Measurements from ENCODE around the gene DMD.

The DMD gene

DNA sequence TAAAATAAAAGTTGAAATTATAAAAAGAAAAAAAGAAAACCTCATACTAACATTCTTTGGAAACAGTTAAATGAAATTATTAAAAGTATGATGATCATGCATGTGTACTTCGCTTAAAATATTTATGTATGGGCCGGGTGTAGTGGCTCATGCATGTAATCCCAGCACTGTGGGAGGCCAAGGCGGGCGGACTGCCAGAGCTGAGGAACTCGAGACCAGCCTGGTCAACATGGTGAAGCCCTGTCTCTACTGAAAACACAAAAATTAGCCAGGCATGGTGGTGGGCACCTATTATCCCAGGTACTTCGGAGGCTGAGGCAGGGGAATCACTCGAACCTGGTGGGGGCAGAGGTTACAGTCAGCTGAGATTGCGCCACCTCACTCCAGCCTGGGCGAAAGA, 1187.3 kb downstream of the DMD start:
- no peak overlapping the region for H2AFZ ChIP-seq (ENCODE audit: low read length, unreplicated experiment)
- H3K4me1 ChIP-seq (ENCODE audit: control insufficient read depth, insufficient read depth, low read length, unreplicated experiment), result no peaks in the 10 kb centered on the region
- no peaks in the 10 kb centered on the region for H3K27me3 ChIP-seq (ENCODE audit: insufficient read depth, low read length)
- H3K4me3 ChIP-seq (ENCODE audit: low read depth, low read length), result no peak overlapping the region
- no peak overlapping the region for H3K27ac ChIP-seq (ENCODE audit: low read depth, low read length)
- H3K79me2 ChIP-seq (ENCODE audit: control insufficient read depth, insufficient read depth, low read length, unreplicated experiment), result no peaks in the 10 kb centered on the region
- H3K36me3 ChIP-seq (ENCODE audit: insufficient read depth, low read length), result no peaks in the 10 kb centered on the region

DNA sequence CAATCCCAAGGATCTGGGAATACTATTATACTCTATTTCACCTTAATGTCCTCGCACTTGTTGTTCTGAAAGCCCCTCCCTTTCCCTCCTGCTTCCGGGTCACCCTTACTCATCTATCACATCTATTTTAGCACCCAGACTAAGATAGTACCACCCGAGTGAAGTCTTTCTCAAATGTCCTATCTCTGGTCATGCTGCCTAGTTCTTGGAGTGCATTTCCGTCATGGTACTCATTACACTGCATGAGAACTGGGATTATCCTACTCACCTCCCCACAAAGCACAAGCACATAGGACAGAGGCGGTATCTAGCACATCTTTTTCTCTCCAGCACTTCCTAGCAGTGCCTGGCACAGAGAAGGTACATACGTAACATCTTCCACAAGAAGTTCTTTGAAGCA, 1195.2 kb downstream of the DMD start:
- Histone ChIP-seq H3K79me2 (ENCODE audit: control insufficient read depth, insufficient read depth, low read length, unreplicated experiment) (no peaks in the 10 kb centered on the region), H3K36me3 (ENCODE audit: insufficient read depth, low read length) (no peaks in the 10 kb centered on the region), H3K4me1 (ENCODE audit: control insufficient read depth, insufficient read depth, low read length, unreplicated experiment) (no peaks in the 10 kb centered on the region)

GRCh38 chrX:32010948-32011347, 1200.4 kb downstream of the DMD start:
- no peak overlapping the region for H3K27ac ChIP-seq (ENCODE audit: low read depth, low read length)
- no peak overlapping the region for H3K4me3 ChIP-seq (ENCODE audit: low read depth, low read length)
- H3K79me2 ChIP-seq (ENCODE audit: control insufficient read depth, insufficient read depth, low read length, unreplicated experiment), result no peaks in the 10 kb centered on the region
- H3K36me3 ChIP-seq (ENCODE audit: insufficient read depth, low read length), result no peaks in the 10 kb centered on the region
- H3K27me3 ChIP-seq (ENCODE audit: insufficient read depth, low read length), result no peaks in the 10 kb centered on the region
- no peak overlapping the region for H2AFZ ChIP-seq (ENCODE audit: low read length, unreplicated experiment)
- no peaks in the 10 kb centered on the region for H3K4me1 ChIP-seq (ENCODE audit: control insufficient read depth, insufficient read depth, low read length, unreplicated experiment)

More for the DNA sequence above, 1195.2 kb downstream of the DMD start:
- H2AFZ ChIP-seq (ENCODE audit: low read length, unreplicated experiment), result no peak overlapping the region
- no peak overlapping the region for H3K4me3 ChIP-seq (ENCODE audit: low read depth, low read length)
- no peaks in the 10 kb centered on the region for H3K27me3 ChIP-seq (ENCODE audit: insufficient read depth, low read length)
- no peak overlapping the region for H3K27ac ChIP-seq (ENCODE audit: low read depth, low read length)

- Histone ChIP-seq H3K4me3 (ENCODE audit: low read depth, low read length) (no peak overlapping the region), H3K27ac (ENCODE audit: low read depth, low read length) (no peak overlapping the region), H2AFZ (ENCODE audit: low read length, unreplicated experiment) (no peak overlapping the region)
Measured at GRCh38 chrX:32010212-32010611, 1201.1 kb downstream of the DMD start.

GRCh38 chrX:31993637-31994036, 1217.7 kb downstream of the DMD start:
- Histone ChIP-seq H3K27me3 (ENCODE audit: insufficient read depth, low read length) (no peaks in the 10 kb centered on the region), H3K4me3 (ENCODE audit: low read depth, low read length) (no peak overlapping the region), H3K79me2 (ENCODE audit: control insufficient read depth, insufficient read depth, low read length, unreplicated experiment) (no peaks in the 10 kb centered on the region)

More at GRCh38 chrX:32010212-32010611, 1201.1 kb downstream of the DMD start:
- H3K36me3 ChIP-seq (ENCODE audit: insufficient read depth, low read length), result no peaks in the 10 kb centered on the region
- H3K4me1 ChIP-seq (ENCODE audit: control insufficient read depth, insufficient read depth, low read length, unreplicated experiment), result no peaks in the 10 kb centered on the region
- H3K79me2 ChIP-seq (ENCODE audit: control insufficient read depth, insufficient read depth, low read length, unreplicated experiment), result no peaks in the 10 kb centered on the region
- no peaks in the 10 kb centered on the region for H3K27me3 ChIP-seq (ENCODE audit: insufficient read depth, low read length)

DNA sequence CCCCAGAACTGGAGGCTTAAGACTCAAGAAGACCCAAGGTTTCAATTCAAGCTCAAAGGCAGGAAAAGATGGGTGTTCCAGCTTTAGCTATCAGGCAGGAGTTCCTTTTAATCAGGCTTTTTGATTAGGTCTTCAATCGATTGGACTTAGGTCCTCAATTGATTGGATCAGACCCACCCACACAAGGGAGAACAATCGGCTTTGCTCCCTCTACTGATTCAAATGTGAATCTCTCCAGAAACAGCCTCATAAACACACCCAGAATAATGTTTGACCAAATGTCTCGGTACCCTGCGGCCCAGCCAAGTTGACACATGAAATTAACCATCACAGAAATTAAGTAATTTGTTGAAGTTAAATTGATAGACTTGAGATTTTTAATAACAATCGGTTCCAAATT, 1222.4 kb downstream of the DMD start:
- no peak overlapping the region for H2AFZ ChIP-seq (ENCODE audit: low read length, unreplicated experiment)

More at GRCh38 chrX:31993637-31994036, 1217.7 kb downstream of the DMD start:
- H3K4me1 ChIP-seq (ENCODE audit: control insufficient read depth, insufficient read depth, low read length, unreplicated experiment), result no peaks in the 10 kb centered on the region
- H2AFZ ChIP-seq (ENCODE audit: low read length, unreplicated experiment), result no peak overlapping the region
- H3K36me3 ChIP-seq (ENCODE audit: insufficient read depth, low read length), result no peaks in the 10 kb centered on the region
- H3K27ac ChIP-seq (ENCODE audit: low read depth, low read length), result no peak overlapping the region

DNA sequence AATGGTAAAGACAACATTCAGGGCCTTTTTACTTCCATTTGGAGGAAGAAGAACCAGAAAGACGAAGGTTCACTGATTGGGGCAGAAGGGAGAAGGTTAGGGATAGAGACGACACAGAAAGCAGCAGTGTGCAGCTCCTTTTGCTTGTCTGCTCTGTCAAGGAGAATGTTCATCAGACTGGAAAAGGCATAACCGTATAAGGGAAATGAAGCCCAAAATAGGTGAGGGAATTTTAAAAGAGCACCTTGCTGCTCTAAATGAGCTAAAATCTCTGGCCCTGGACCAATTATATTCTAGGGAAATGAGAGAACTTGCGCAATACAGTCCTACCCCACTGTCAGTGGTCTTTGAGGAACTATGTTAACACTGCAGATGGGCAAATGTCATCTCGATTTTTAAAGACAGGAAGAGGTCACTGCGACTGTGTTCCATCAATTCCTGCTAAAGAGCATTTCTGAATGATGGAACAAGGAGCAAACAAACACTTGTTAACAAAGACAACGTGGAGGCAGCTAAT, 1229.7 kb downstream of the DMD start:
- no peak overlapping the region for H2AFZ ChIP-seq (ENCODE audit: low read length, unreplicated experiment)
- H3K27me3 ChIP-seq (ENCODE audit: insufficient read depth, low read length), result no peaks in the 10 kb centered on the region
- no peak overlapping the region for H3K4me3 ChIP-seq (ENCODE audit: low read depth, low read length)
- no peak overlapping the region for H3K27ac ChIP-seq (ENCODE audit: low read depth, low read length)
- H3K79me2 ChIP-seq (ENCODE audit: control insufficient read depth, insufficient read depth, low read length, unreplicated experiment), result no peaks in the 10 kb centered on the region
- no peaks in the 10 kb centered on the region for H3K4me1 ChIP-seq (ENCODE audit: control insufficient read depth, insufficient read depth, low read length, unreplicated experiment)
- H3K36me3 ChIP-seq (ENCODE audit: insufficient read depth, low read length), result no peaks in the 10 kb centered on the region

More for the DNA sequence above, 1222.4 kb downstream of the DMD start:
- Histone ChIP-seq H3K4me3 (ENCODE audit: low read depth, low read length) (no peak overlapping the region), H3K27me3 (ENCODE audit: insufficient read depth, low read length) (no peaks in the 10 kb centered on the region), H3K79me2 (ENCODE audit: control insufficient read depth, insufficient read depth, low read length, unreplicated experiment) (no peaks in the 10 kb centered on the region), H3K4me1 (ENCODE audit: control insufficient read depth, insufficient read depth, low read length, unreplicated experiment) (no peaks in the 10 kb centered on the region), H3K36me3 (ENCODE audit: insufficient read depth, low read length) (no peaks in the 10 kb centered on the region), H3K27ac (ENCODE audit: low read depth, low read length) (no peak overlapping the region)

DNA sequence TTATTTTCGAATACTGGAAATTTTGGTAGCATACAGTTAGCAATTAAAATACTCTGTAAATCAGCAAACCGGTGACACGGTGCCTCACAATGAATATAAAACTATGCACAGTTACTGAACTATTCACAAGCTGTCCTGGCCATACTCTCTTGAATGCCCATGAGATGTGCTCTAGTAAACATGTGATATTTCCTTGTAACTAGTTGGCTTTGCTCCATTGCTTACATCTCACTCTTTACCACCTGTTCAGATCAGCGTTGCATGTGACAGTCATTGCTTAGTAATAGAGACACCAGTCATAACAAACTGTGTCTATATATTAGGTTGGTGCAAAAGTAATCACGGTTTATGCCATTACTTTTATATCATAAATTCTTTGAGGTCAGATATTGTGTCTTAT, 1241.6 kb downstream of the DMD start:
- Histone ChIP-seq H3K4me3 (ENCODE audit: low read depth, low read length) (no peak overlapping the region), H3K27me3 (ENCODE audit: insufficient read depth, low read length) (no peaks in the 10 kb centered on the region), H3K79me2 (ENCODE audit: control insufficient read depth, insufficient read depth, low read length, unreplicated experiment) (no peaks in the 10 kb centered on the region), H3K27ac (ENCODE audit: low read depth, low read length) (no peak overlapping the region), H2AFZ (ENCODE audit: low read length, unreplicated experiment) (no peak overlapping the region), H3K4me1 (ENCODE audit: control insufficient read depth, insufficient read depth, low read length, unreplicated experiment) (no peaks in the 10 kb centered on the region), H3K36me3 (ENCODE audit: insufficient read depth, low read length) (no peaks in the 10 kb centered on the region)

- H3K4me3 ChIP-seq (ENCODE audit: low read depth, low read length), result no peak overlapping the region
- no peak overlapping the region for H3K27ac ChIP-seq (ENCODE audit: low read depth, low read length)
- no peak overlapping the region for H2AFZ ChIP-seq (ENCODE audit: low read length, unreplicated experiment)
- H3K79me2 ChIP-seq (ENCODE audit: control insufficient read depth, insufficient read depth, low read length, unreplicated experiment), result no peaks in the 10 kb centered on the region
- no peaks in the 10 kb centered on the region for H3K4me1 ChIP-seq (ENCODE audit: control insufficient read depth, insufficient read depth, low read length, unreplicated experiment)
- no peaks in the 10 kb centered on the region for H3K36me3 ChIP-seq (ENCODE audit: insufficient read depth, low read length)
- H3K27me3 ChIP-seq (ENCODE audit: insufficient read depth, low read length), result no peaks in the 10 kb centered on the region
Measured at GRCh38 chrX:31962256-31962655, 1249.1 kb downstream of the DMD start.

DNA sequence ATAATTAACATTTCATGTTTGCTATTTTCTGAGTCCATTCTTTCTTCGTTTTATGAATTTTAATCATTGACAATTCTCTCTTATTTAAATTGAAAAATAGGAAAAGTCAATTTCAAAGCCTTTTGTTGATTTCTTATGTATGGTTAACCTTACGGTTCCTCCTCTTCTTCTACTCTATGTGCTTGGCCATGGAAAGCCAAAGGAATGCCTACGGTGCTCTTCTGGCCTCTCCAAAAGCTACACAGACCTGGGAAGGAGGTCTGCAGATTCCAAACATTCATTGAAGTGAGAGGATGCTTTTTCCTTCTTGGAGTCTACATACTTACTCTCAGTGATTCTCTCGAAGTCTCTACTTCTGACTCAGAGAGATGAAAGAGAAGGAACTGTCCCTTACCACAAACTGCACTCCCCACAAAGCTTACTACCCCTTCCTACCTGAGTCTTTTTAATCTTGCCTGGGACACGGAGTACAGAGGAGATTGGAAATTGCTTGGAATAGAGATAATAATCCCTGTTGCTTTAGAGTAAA, 1276.4 kb downstream of the DMD start:
- no peaks in the 10 kb centered on the region for H3K27me3 ChIP-seq (ENCODE audit: insufficient read depth, low read length)
- H3K4me3 ChIP-seq (ENCODE audit: low read depth, low read length), result no peak overlapping the region
- no peaks in the 10 kb centered on the region for H3K36me3 ChIP-seq (ENCODE audit: insufficient read depth, low read length)
- no peaks in the 10 kb centered on the region for H3K4me1 ChIP-seq (ENCODE audit: control insufficient read depth, insufficient read depth, low read length, unreplicated experiment)
- no peak overlapping the region for H2AFZ ChIP-seq (ENCODE audit: low read length, unreplicated experiment)
- no peak overlapping the region for H3K27ac ChIP-seq (ENCODE audit: low read depth, low read length)
- H3K79me2 ChIP-seq (ENCODE audit: control insufficient read depth, insufficient read depth, low read length, unreplicated experiment), result no peaks in the 10 kb centered on the region

DNA sequence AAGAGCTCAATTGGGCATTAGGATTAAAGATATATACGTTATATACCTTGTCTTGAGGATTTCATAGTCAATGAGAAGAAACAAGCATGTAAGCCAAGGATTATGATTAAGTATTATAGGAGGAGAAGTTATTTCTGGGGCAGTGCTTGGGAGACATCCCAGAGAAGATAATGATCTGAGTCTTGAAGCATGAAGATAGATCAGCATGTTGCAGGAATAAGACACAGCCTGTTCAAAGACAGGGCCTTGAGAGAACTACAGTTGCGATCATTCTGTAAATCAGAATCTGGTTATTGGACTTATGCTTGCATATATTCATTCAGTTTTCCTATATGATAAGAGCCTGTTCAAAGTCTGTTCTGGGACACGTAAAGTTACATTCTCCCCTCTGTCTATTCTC, 1277.3 kb downstream of the DMD start:
- Histone ChIP-seq H3K27ac (ENCODE audit: low read depth, low read length) (no peak overlapping the region), H3K36me3 (ENCODE audit: insufficient read depth, low read length) (no peaks in the 10 kb centered on the region), H2AFZ (ENCODE audit: low read length, unreplicated experiment) (no peak overlapping the region), H3K27me3 (ENCODE audit: insufficient read depth, low read length) (no peaks in the 10 kb centered on the region), H3K4me3 (ENCODE audit: low read depth, low read length) (no peak overlapping the region), H3K4me1 (ENCODE audit: control insufficient read depth, insufficient read depth, low read length, unreplicated experiment) (no peaks in the 10 kb centered on the region), H3K79me2 (ENCODE audit: control insufficient read depth, insufficient read depth, low read length, unreplicated experiment) (no peaks in the 10 kb centered on the region)
